Measurements from ENCODE around the gene CCDC51.

The CCDC51 gene

GRCh38 chr3:48460517-48460902 lies 20.6 kb upstream of the CCDC51 start:
- no peak for DNase-seq (ENCODE audit: low spot score)
- CTCF ChIA-PET: no interaction called here
- POLR2A ChIA-PET (ENCODE audit: low non-redundant PET): no interaction called here
- peak overlapping the region; percentile 30 for H3K27ac ChIP-seq
- no peak for TF ChIP-seq CTCF (conservative IDR thresholded peaks at IDR 0.05; ENCODE audit: low read depth)

- ChIA-PET POLR2A (ENCODE audit: low non-redundant PET) (no interaction called here), CTCF (no interaction called here)
- no peak for DNase-seq (ENCODE audit: low spot score)
- H3K27ac ChIP-seq: peak overlapping the region; percentile 30
- TF ChIP-seq CTCF (conservative IDR thresholded peaks at IDR 0.05; ENCODE audit: low read depth): no peak
These were observed 20.0 kb upstream of the CCDC51 start for GRCh38 chr3:48459773-48460516.

DNA sequence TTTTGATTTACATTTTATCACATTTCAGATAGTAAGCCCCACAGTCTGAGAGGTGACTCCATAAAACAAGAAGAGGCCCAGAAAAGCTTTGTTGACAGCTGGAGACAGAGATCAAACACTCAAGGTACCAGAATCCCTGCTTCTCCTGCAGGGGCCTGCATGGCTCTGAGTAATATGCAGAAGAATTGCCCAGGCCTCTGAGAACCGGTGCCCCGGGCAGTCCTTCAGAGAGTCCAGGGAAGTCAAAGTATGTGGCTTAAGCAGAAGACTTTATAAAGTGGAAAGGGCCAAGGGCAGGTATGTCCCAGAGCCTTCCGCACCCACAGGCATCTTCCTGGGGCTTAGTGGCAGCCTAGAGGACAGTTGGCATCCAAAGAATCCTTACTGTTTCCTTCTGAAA lies 19.4 kb upstream of the CCDC51 start:
- TF ChIP-seq CTCF (conservative IDR thresholded peaks at IDR 0.05; ENCODE audit: low read depth): no peak
- DNase-seq (ENCODE audit: low spot score): no peak
- POLR2A ChIA-PET (ENCODE audit: low non-redundant PET): no interaction called here
- H3K27ac ChIP-seq: peak overlapping the region; percentile 30; the same call in 1 of the 2 replicates
- CTCF ChIA-PET: interaction anchor here (0.6 kb wide), 1 partner anchor 44 kb away, joined by 3 read pairs; no protein-coding TSS in a partner anchor

DNA sequence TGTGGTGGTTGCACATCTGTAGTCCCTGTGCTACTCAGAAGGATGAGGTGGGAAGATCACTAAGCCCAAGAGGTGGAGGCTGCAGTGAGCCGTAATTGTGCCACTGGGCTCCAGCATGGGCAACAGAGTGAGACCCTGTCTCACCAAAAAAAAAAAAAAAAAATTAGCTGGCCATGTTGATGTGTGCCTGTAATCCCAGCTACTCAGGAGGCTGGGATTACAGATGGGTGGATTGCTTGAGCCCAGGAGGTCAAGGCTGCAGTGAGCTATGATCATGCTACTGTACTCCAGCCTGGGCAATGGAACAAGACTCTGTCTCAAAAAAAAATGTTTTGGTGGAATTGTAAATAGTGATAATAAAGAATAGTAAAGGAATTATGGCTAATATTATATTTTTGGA lies 16.5 kb upstream of the CCDC51 start:
- TF ChIP-seq CTCF (conservative IDR thresholded peaks at IDR 0.05; ENCODE audit: low read depth): no peak
- no peak overlapping the region for H3K27ac ChIP-seq
- no peak for DNase-seq (ENCODE audit: low spot score)
- POLR2A ChIA-PET (ENCODE audit: low non-redundant PET): no interaction called here
- CTCF ChIA-PET: interaction anchor here (0.6 kb wide), 1 partner anchor 97 kb away, joined by 5 read pairs; no protein-coding TSS in a partner anchor

GRCh38 chr3:48451270-48451669 lies 11.4 kb upstream of the CCDC51 start:
- CTCF ChIA-PET: no interaction called here
- no peak for DNase-seq (ENCODE audit: low spot score)
- POLR2A ChIA-PET (ENCODE audit: low non-redundant PET): no interaction called here

More at GRCh38 chr3:48451270-48451669, 11.4 kb upstream of the CCDC51 start:
- TF ChIP-seq CTCF (conservative IDR thresholded peaks at IDR 0.05; ENCODE audit: low read depth): no peak
- H3K27ac ChIP-seq: peak overlapping the region; percentile 10; the same call in 1 of the 2 replicates
